Muscle of leg (tissue), 11 donors: ENCODE results near the gene KIF16B. TPM values are rescaled to one million over a fixed set of nuclear protein-coding genes. Genes with fewer than 3 reads are reported as not detected.

Experiments
- DNase-seq: peaks from one replicate; pipeline ENCODE4 v3.0.0; 2013
- H3K27ac ChIP-seq: one replicate; pipeline ENCODE4 v1.5.1; 2013; ENCODE audit warnings: mild to moderate bottlenecking, low read length, control low read depth
- H3K27me3 ChIP-seq: one replicate; pipeline ENCODE4 v1.6.1; 2013; ENCODE audit warnings: low read length; ENCODE audit not compliant: control insufficient read depth, insufficient read depth
- H3K36me3 ChIP-seq: one replicate; pipeline ENCODE4 v1.6.1; 2013; ENCODE audit warnings: low read length; ENCODE audit not compliant: control insufficient read depth, insufficient read depth
- H3K4me1 ChIP-seq: one replicate; pipeline ENCODE4 v1.6.1; 2013; ENCODE audit warnings: low read length; ENCODE audit not compliant: control insufficient read depth, insufficient read depth
- H3K4me3 ChIP-seq: one replicate; pipeline ENCODE4 v1.5.1; 2013; ENCODE audit warnings: low read length, control low read depth
- H3K9me3 ChIP-seq: replicated peaks from 2 replicates; pipeline ENCODE4 v1.6.1; 2013; ENCODE audit warnings: low read depth, low read length; ENCODE audit not compliant: control insufficient read depth
- WGBS: methylation state at CpG from one replicate; pipeline ENCODE4 v1.1.5; 2013; ENCODE audit warnings: missing lambda C conversion rate; ENCODE audit not compliant: insufficient coverage; 5-methylcytosine and 5-hydroxymethylcytosine counted together
- polyA plus RNA-seq, 8 donors: library from polyadenylated mRNA; unstranded; fragments of 120-200 nt; gene quantifications; one replicate each; pipeline versions ENCODE4 v1.2.1 to v1.2.3, GENCODE V29; 2013; ENCODE audit warnings: inconsistent platforms in 1 of 8, low replicate concordance in 1 of 8; ENCODE audit not compliant: insufficient read length in 8 of 8, insufficient read depth in 1 of 8
- total RNA-seq: library from RNA; stranded (reverse); fragments of 120-200 nt; gene quantifications from one replicate; pipeline ENCODE4 v1.2.4, GENCODE V29; 2013

KIF16B gene
- total and polyA plus RNA-seq, 9 donors, result 17.2 to 30.3 (median 24.7) TPM

GRCh38 chr20:16378712-16379370 is 194.4 kb downstream of the KIF16B start:
- peaks cover 18% of the 10 kb centered on the region for H3K36me3 ChIP-seq
- peak; percentile 35 for DNase-seq
- no peak overlapping the region for H3K4me3 ChIP-seq
- peaks cover 16% of the 10 kb centered on the region for H3K4me1 ChIP-seq
- no peaks in the 10 kb centered on the region for H3K27me3 ChIP-seq
- H3K9me3 ChIP-seq, result no peaks in the 10 kb centered on the region
- H3K27ac ChIP-seq, result no peak overlapping the region
- WGBS, result 77% methylated on average over 6 of the region's 7 CpGs

- Histone ChIP-seq H3K27me3 (no peaks in the 10 kb centered on the region), H3K4me1 (peaks cover 16% of the 10 kb centered on the region), H3K9me3 (no peaks in the 10 kb centered on the region), H3K36me3 (peaks cover 20% of the 10 kb centered on the region), H3K27ac (no peak overlapping the region), H3K4me3 (no peak overlapping the region)
- no peak for DNase-seq
- WGBS, result no CpG with 5 or more reads among the region's 1 CpG
These were observed 195.1 kb downstream of the KIF16B start for GRCh38 chr20:16378122-16378521.

GRCh38 chr20:16369441-16369840 is 203.8 kb downstream of the KIF16B start:
- Histone ChIP-seq H3K36me3 (peaks cover 33% of the 10 kb centered on the region), H3K4me3 (no peak overlapping the region), H3K27me3 (no peaks in the 10 kb centered on the region), H3K27ac (no peak overlapping the region), H3K4me1 (peaks cover 2% of the 10 kb centered on the region), H3K9me3 (no peaks in the 10 kb centered on the region)
- WGBS, result no CpG with 5 or more reads among the region's 1 CpG
- DNase-seq, result no peak

DNA sequence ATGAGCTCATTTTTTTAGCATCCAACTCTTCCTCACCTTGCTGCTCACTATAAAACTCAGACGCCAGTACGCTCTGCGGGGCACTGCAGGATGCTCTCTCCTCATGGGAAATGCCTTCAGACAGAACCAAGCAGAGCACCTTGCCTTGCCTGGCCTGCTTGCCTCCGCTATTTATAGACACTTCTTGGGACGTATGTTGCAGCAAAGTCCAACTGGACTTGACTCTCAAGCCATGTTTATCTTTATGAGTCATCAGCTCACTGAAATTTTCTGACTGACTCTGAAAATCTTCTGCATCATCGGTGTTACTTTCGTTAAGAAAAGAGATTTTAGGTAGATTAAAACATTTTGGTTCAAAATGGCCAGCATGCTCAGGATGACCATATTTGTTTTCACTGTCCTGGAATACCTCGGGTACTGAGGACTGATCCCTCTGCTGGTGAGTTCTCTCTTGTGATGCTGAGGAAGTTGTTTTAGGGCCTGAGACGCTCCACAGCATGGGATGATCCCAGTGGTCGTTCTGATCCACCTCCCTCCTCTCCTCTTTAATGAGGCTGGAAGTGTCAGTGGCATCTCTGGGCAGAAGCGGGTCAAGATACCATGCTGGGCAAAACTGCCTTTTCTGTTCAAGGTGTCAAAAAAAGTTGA is 204.5 kb downstream of the KIF16B start:
- peak overlapping the region; percentile 21 for H3K27ac ChIP-seq
- no peak overlapping the region for H3K4me3 ChIP-seq
- DNase-seq, result no peak
- WGBS, result 95% methylated on average over 5 of the region's 11 CpGs
- H3K27me3 ChIP-seq, result no peaks in the 10 kb centered on the region
- peaks cover 27% of the 10 kb centered on the region for H3K36me3 ChIP-seq
- no peaks in the 10 kb centered on the region for H3K9me3 ChIP-seq
- peaks cover 2% of the 10 kb centered on the region for H3K4me1 ChIP-seq

GRCh38 chr20:16367948-16368560 is 205.2 kb downstream of the KIF16B start:
- Histone ChIP-seq H3K27me3 (no peaks in the 10 kb centered on the region), H3K4me1 (peaks cover 2% of the 10 kb centered on the region), H3K36me3 (peaks cover 25% of the 10 kb centered on the region), H3K27ac (peak overlapping the region; percentile 21), H3K4me3 (no peak overlapping the region), H3K9me3 (no peaks in the 10 kb centered on the region)
- DNase-seq, result no peak
- WGBS, result 92% methylated on average over 14 of the region's 14 CpGs

GRCh38 chr20:16366529-16366928 is 206.7 kb downstream of the KIF16B start:
- WGBS, result no CpG with 5 or more reads among the region's 5 CpGs
- Histone ChIP-seq H3K36me3 (peaks cover 24% of the 10 kb centered on the region), H3K27me3 (no peaks in the 10 kb centered on the region), H3K4me3 (no peak overlapping the region), H3K27ac (no peak overlapping the region), H3K9me3 (no peaks in the 10 kb centered on the region), H3K4me1 (peaks cover 2% of the 10 kb centered on the region)
- no peak for DNase-seq

- no peak overlapping the region for H3K27ac ChIP-seq
- H3K4me3 ChIP-seq, result no peak overlapping the region
- peaks cover 2% of the 10 kb centered on the region for H3K4me1 ChIP-seq
- peak; percentile 28 for DNase-seq
- no CpG with 5 or more reads among the region's 5 CpGs for WGBS
- H3K36me3 ChIP-seq, result peaks cover 16% of the 10 kb centered on the region
- H3K27me3 ChIP-seq, result no peaks in the 10 kb centered on the region
- H3K9me3 ChIP-seq, result no peaks in the 10 kb centered on the region
These were observed 208.9 kb downstream of the KIF16B start for GRCh38 chr20:16364320-16364687.

DNA sequence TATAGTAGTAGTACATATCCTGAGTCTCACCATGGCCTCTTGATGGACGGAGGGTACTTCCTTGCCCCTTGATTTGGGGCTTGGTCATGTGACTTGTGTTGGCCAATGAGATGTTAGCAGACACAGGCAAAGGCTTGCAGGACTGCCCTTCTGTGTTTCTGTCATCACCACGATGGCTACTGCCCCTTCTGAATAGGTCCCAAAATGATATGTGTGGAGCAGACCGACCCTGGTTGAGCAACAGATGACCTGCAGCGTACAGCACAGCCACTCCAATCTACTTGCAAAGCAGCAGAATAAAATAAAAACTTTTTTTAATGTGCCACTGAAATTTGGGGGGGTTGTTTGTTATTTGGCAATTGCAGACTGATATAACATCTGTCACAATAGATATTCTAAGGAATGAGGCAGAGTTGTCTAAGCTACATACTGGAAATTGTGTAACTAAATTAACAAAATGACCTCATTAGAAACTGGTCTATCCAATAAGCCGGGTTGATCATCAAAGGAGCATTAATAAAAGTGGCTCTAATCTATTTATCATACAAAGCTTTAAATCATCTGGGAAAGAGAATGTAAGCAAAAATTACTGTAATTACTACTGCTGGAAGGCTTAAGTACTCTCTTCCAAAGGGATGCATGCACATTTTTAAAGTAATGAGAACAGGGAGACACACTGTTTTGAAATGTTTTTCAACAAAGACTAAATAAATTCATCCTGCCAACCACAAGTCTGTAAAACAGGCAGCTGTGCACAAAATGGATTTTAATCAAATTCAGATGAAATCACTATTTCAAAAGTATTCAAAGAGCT is 209.5 kb downstream of the KIF16B start:
- H3K9me3 ChIP-seq, result no peaks in the 10 kb centered on the region
- H3K4me1 ChIP-seq, result peaks cover 2% of the 10 kb centered on the region
- no CpG with 5 or more reads among the region's 5 CpGs for WGBS
- no peaks in the 10 kb centered on the region for H3K27me3 ChIP-seq
- peaks cover 17% of the 10 kb centered on the region for H3K36me3 ChIP-seq
- no peak overlapping the region for H3K27ac ChIP-seq
- DNase-seq, result peak; percentile 65
- no peak overlapping the region for H3K4me3 ChIP-seq

- no peak for DNase-seq
- no peak overlapping the region for H3K4me3 ChIP-seq
- H3K4me1 ChIP-seq, result no peaks in the 10 kb centered on the region
- no peak overlapping the region for H3K27ac ChIP-seq
- no peaks in the 10 kb centered on the region for H3K9me3 ChIP-seq
- no peaks in the 10 kb centered on the region for H3K27me3 ChIP-seq
- peaks cover 9% of the 10 kb centered on the region for H3K36me3 ChIP-seq
- no CpG with 5 or more reads among the region's 1 CpG for WGBS
These were observed 210.6 kb downstream of the KIF16B start for GRCh38 chr20:16362642-16363041.

DNA sequence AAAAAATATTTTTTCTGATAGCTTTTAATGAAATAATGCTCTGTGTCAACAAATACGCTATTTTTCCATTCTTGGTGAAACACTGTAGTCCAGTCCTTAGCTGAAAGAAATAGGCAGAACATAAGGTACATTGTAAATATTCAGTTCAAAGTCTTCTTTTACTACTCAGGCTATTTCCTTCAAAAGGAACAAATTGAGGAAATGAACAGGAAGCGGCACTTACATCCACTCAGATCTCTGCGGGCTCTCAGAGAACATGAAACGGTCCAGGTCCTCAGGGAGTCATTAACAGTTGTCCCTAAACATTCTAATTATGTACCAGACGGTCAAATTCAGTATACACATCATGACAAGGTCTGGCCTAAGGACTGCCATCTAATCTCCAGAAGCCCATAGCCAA is 212.6 kb downstream of the KIF16B start:
- no peak for DNase-seq
- Histone ChIP-seq H3K27ac (no peak overlapping the region), H3K9me3 (no peaks in the 10 kb centered on the region), H3K27me3 (no peaks in the 10 kb centered on the region), H3K4me3 (no peak overlapping the region), H3K36me3 (peaks cover 7% of the 10 kb centered on the region), H3K4me1 (no peaks in the 10 kb centered on the region)
- WGBS, result 45% methylated on average over 4 of the region's 5 CpGs
